ENCODE data around the gene CHST9.

Gene CHST9

GRCh38 chr18:26868968-26869586, 316.0 kb downstream of the CHST9 start:
- Histone ChIP-seq H3K9ac (ENCODE audit: low read depth, low read length) (no peak overlapping the region), H3K27ac (ENCODE audit: low read depth, low read length) (no peak overlapping the region), H3K4me1 (ENCODE audit: control insufficient read depth, insufficient read depth, low read length) (peaks cover 16% of the 10 kb centered on the region), H3K36me3 (ENCODE audit: control insufficient read depth, insufficient read depth, low read length) (no peaks in the 10 kb centered on the region), H3K27me3 (ENCODE audit: control insufficient read depth, insufficient read depth, low read length) (peaks cover 4% of the 10 kb centered on the region), H3K9me3 (ENCODE audit: control insufficient read depth, insufficient read depth, low read length) (no peaks in the 10 kb centered on the region), H3K4me3 (ENCODE audit: low read depth, low read length) (no peak overlapping the region)

DNA sequence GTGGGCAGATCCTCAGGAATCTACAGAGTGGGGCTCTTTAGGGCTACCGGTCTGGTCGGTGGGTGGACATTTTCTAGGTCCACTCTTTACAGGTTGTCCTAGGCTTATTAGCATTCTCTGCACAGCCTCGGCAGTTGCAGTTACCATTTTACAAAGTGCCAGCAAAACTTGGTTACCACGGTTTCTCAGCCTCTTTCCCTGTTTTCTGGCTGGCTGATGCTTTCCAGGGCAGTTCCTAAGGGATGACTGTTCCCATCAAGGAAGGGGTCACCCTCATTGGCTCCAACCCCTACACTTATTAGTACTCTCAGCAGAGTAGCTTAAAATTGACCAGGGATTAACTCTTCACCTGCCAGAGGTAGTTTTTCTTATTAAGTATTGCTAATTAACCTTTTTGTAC, 317.6 kb downstream of the CHST9 start:
- Histone ChIP-seq H3K4me1 (ENCODE audit: control insufficient read depth, insufficient read depth, low read length) (peaks cover 26% of the 10 kb centered on the region), H3K36me3 (ENCODE audit: control insufficient read depth, insufficient read depth, low read length) (no peaks in the 10 kb centered on the region), H3K9ac (ENCODE audit: low read depth, low read length) (no peak overlapping the region), H3K9me3 (ENCODE audit: control insufficient read depth, insufficient read depth, low read length) (no peaks in the 10 kb centered on the region), H3K27ac (ENCODE audit: low read depth, low read length) (no peak overlapping the region), H3K4me3 (ENCODE audit: low read depth, low read length) (no peak overlapping the region), H3K27me3 (ENCODE audit: control insufficient read depth, insufficient read depth, low read length) (peaks cover 17% of the 10 kb centered on the region)

GRCh38 chr18:26865557-26865956, 319.6 kb downstream of the CHST9 start, which contains the start of gene AQP4:
Gene AQP4 (minus strand): TSS chr18:26865707. CDS start chr18:26865689, 18 bp downstream.
- Histone ChIP-seq H3K4me3 (ENCODE audit: low read depth, low read length) (no peak within 1 kb of the TSS), H3K27me3 (ENCODE audit: control insufficient read depth, insufficient read depth, low read length) (peaks cover 23% of the 10 kb centered on the region), H3K4me1 (ENCODE audit: control insufficient read depth, insufficient read depth, low read length) (peaks cover 27% of the 10 kb centered on the region), H3K9me3 (ENCODE audit: control insufficient read depth, insufficient read depth, low read length) (no peaks in the 10 kb centered on the region), H3K27ac (ENCODE audit: low read depth, low read length) (peak within 1 kb of the TSS; percentile 58), H3K9ac (ENCODE audit: low read depth, low read length) (no peak within 1 kb of the TSS), H3K36me3 (ENCODE audit: control insufficient read depth, insufficient read depth, low read length) (no peaks in the 10 kb centered on the region)

- Histone ChIP-seq H3K9ac (ENCODE audit: low read depth, low read length) (no peak overlapping the region), H3K9me3 (ENCODE audit: control insufficient read depth, insufficient read depth, low read length) (no peaks in the 10 kb centered on the region), H3K4me3 (ENCODE audit: low read depth, low read length) (no peak overlapping the region)
These were observed 320.4 kb downstream of the CHST9 start for GRCh38 chr18:26864658-26865057.

GRCh38 chr18:26863921-26864497, 321.1 kb downstream of the CHST9 start:
- Histone ChIP-seq H3K4me3 (ENCODE audit: low read depth, low read length) (peak overlapping the region; percentile 62; the same call in 1 of the 2 replicates), H3K27me3 (ENCODE audit: control insufficient read depth, insufficient read depth, low read length) (peaks cover 23% of the 10 kb centered on the region), H3K4me1 (ENCODE audit: control insufficient read depth, insufficient read depth, low read length) (peaks cover 27% of the 10 kb centered on the region), H3K9me3 (ENCODE audit: control insufficient read depth, insufficient read depth, low read length) (no peaks in the 10 kb centered on the region), H3K27ac (ENCODE audit: low read depth, low read length) (peak overlapping the region; percentile 59), H3K9ac (ENCODE audit: low read depth, low read length) (no peak overlapping the region), H3K36me3 (ENCODE audit: control insufficient read depth, insufficient read depth, low read length) (no peaks in the 10 kb centered on the region)

More at GRCh38 chr18:26864658-26865057, 320.4 kb downstream of the CHST9 start:
- Histone ChIP-seq H3K36me3 (ENCODE audit: control insufficient read depth, insufficient read depth, low read length) (no peaks in the 10 kb centered on the region), H3K27me3 (ENCODE audit: control insufficient read depth, insufficient read depth, low read length) (peaks cover 23% of the 10 kb centered on the region), H3K4me1 (ENCODE audit: control insufficient read depth, insufficient read depth, low read length) (peaks cover 27% of the 10 kb centered on the region), H3K27ac (ENCODE audit: low read depth, low read length) (peak overlapping the region; percentile 58)

GRCh38 chr18:26863122-26863879, 321.8 kb downstream of the CHST9 start:
- H3K9me3 ChIP-seq (ENCODE audit: control insufficient read depth, insufficient read depth, low read length), result no peaks in the 10 kb centered on the region
- peak overlapping the region; percentile 62 for H3K4me3 ChIP-seq (ENCODE audit: low read depth, low read length)
- H3K36me3 ChIP-seq (ENCODE audit: control insufficient read depth, insufficient read depth, low read length), result no peaks in the 10 kb centered on the region
- H3K27me3 ChIP-seq (ENCODE audit: control insufficient read depth, insufficient read depth, low read length), result peaks cover 23% of the 10 kb centered on the region
- peak overlapping the region; percentile 10; the same call in 1 of the 2 replicates for H3K9ac ChIP-seq (ENCODE audit: low read depth, low read length)
- H3K27ac ChIP-seq (ENCODE audit: low read depth, low read length), result peak overlapping the region; percentile 59
- peaks cover 27% of the 10 kb centered on the region for H3K4me1 ChIP-seq (ENCODE audit: control insufficient read depth, insufficient read depth, low read length)

DNA sequence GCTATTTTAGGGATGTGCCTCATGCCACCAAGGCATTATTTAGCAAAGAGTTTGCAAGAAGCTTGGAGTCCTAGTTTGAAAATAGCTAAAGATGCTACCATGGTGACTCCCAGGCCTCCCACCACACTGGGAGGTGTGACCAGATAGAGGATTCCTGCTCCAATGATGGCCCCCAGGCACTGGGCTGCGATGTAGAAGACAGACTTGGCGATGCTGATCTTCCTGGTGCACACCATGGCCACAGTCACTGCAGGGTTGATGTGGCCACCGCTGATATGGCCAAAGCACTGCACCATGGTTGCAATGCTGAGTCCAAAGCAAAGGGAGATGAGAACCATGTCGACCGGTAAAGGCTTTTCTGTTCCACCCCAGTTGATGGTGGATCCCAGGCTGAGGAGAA, 323.0 kb downstream of the CHST9 start:
- peaks cover 27% of the 10 kb centered on the region for H3K4me1 ChIP-seq (ENCODE audit: control insufficient read depth, insufficient read depth, low read length)
- no peaks in the 10 kb centered on the region for H3K36me3 ChIP-seq (ENCODE audit: control insufficient read depth, insufficient read depth, low read length)
- no peak overlapping the region for H3K9ac ChIP-seq (ENCODE audit: low read depth, low read length)
- H3K27ac ChIP-seq (ENCODE audit: low read depth, low read length), result no peak overlapping the region
- no peak overlapping the region for H3K4me3 ChIP-seq (ENCODE audit: low read depth, low read length)
- H3K27me3 ChIP-seq (ENCODE audit: control insufficient read depth, insufficient read depth, low read length), result peaks cover 23% of the 10 kb centered on the region
- no peaks in the 10 kb centered on the region for H3K9me3 ChIP-seq (ENCODE audit: control insufficient read depth, insufficient read depth, low read length)

Data from HUES48 (cell line).